Ureter (tissue), 1 donor: ENCODE data around the gene PRIM2. TPM values are rescaled to one million over a fixed set of nuclear protein-coding genes. Genes with fewer than 3 reads are reported as not detected.
"Not testable (repeated sequence)": the region's sequence is repeated elsewhere in the genome, so short reads cannot be mapped to it uniquely, and the experiment has no call there.

Experiments used
- DNase-seq: peaks from one replicate; pipeline ENCODE4 v3.0.0-alpha.2; 2020; ENCODE audit warnings: low spot score
- total RNA-seq: library from RNA; stranded (reverse); gene quantifications from one replicate; pipeline ENCODE4 v1.2.4, GENCODE V29; 2023
- donor health status: DM: yes; HTN: yes; CAD: no.

PRIM2 gene
- total RNA-seq, 1 donor from 2014 or later = 17.4 TPM

DNA sequence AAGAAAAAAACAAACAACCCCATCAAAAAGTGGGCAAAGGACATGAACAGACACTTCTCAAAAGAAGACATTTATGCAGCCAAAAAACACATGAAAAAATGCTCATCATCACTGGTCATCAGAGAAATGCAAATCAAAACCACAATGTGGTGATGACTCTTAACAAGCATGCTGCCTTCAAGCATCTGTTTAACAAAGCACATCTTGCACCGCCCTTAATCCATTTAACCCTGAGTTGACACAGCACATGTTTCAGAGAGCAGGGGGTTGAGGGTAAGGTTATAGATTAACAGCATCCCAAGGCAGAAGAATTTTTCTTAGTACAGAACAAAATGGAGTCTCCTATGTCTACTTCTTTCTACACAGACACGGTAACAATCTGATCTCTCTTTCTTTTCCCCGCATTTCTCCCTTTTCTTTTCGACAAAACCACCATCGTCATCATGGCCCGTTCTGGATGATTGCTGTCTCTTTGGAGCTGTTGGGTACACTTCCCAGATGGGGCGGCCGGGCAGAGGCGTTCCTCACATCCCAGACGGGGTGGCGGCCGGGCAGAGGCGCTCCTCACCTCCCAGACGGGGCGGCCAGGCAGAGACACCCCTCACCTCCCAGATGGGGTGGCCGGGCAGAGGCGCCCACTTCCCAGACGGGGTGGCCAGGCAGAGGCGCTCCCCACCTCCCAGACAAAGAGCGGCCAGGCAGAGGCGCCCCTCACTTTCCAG lies 7.2 kb upstream of the PRIM2 start:
- DNase-seq = not testable (repeated sequence)

DNA sequence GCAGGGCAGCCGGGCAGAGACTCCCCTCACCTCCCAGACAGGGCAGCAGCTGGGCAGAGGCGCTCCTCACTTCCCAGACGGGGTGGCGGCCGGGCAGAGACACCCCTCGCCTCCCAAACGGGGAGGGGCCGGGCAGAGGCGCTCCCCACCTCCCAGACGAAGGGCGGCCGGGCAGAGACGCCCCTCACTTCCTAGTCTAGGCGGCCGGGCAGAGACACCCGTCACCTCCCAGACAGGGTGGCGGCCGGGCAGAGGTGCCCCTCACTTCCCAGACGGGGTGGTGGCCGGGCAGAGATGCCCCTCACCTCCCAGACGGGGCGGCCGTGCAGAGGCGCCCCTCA lies 6.6 kb upstream of the PRIM2 start:
- no peak for DNase-seq

DNA sequence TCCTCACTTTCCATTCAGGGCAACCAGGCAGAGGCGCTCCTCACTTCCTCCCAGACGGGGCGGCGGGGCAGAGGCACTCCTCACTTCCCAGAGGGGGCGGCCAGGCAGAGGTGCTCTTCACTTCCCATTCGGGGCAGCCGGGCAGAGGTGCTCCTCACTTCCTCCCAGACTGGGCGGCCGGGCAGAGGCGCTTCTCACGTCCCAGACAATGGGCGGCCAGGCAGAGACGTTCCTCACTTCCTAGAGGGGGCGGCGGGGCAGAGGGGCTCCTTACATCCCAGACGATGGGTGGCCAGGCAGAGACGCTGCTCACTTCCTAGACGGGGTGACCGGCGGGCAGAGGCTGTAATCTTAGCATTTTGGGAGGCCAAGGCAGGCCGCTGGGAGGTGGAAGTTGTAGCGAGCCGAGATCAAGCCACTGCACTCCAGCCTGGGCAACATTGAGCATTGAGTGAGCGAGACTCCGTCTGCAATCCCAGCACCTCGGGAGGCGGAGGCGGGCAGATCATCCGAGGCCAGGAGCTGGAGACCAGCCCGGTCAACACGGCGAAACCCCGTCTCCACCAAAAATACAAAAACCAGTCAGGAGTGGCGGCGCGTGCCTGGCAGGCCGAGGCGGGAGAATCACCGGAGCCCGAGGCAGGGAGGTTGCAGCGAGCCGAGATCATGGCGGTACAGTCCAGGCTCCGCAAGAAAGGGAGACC lies 6.0 kb upstream of the PRIM2 start:
- DNase-seq = not testable (repeated sequence)

DNA sequence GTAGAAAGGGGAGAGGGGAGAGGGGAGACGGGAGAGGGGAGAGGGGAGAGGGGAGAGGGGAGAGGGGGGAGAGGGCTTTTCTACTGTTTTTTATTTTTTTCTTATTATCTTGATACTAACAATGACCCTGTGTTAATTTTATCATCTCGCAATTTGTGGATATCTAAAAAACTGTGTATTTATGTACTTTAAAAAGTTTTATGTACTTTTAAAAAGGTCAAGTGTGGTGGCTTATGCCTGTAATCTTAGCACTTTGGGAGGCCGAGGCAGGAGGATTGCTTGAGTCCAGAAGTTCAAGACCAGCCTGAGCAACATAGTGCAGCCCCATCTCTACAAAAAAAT lies 5.5 kb upstream of the PRIM2 start:
- DNase-seq = no peak

GRCh38 chr6:57313009-57313408 lies 4.4 kb upstream of the PRIM2 start:
- no peak for DNase-seq

DNA sequence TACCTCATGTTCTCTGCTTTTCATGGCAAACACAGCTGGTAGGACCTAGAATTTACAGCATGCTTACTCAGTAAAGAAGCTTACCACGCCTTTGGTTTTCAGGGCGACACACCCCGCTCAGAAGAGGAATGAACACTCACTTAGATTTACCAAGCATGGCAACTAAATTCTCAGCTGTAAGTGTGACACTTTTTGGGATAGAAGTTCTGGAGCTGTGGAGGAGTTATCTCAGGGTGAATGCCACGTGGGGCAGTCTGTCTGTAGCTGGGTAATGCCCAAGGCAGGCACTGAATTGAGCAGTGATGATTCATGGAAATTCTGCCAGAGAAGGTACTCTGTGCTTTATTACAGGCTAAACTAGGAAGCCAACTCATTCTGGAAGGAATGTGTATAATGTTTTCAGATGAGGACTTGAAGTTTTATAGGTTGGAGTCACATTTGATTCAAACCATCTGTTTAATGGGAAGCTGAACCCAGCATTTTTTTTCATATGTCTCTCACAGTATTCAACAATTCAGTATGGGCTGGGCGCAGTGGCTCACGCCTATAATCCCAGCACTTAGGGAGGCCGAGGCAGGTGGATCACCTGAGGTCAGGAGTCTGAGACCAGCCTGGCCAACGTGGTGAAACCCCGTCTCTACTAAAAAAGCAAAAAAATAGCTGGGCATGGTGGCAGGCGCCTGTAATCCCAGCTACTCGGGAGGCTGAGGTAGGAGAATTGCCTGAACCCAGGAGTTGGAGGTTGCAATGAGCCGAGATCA lies 3.5 kb upstream of the PRIM2 start:
- DNase-seq = peak; percentile 46

DNA sequence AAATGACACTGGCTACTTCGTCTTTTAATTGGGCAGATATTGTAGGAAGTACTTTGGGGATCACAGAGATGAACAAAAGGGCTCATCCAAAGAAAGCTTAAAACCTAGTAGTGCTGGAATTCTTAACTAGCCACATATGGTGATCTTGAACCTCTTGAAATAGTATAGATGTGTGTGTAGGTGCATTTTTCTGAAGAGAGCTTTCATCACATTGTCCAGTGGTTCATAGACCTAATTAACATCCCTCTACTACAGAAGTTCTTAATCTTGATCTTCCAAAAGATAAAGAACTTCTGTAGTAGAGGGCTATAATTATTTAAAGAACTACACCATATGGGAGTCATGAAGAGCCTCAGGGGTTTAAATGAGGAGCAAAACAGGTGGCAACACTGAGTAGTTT lies 2.3 kb upstream of the PRIM2 start:
- DNase-seq = no peak

DNA sequence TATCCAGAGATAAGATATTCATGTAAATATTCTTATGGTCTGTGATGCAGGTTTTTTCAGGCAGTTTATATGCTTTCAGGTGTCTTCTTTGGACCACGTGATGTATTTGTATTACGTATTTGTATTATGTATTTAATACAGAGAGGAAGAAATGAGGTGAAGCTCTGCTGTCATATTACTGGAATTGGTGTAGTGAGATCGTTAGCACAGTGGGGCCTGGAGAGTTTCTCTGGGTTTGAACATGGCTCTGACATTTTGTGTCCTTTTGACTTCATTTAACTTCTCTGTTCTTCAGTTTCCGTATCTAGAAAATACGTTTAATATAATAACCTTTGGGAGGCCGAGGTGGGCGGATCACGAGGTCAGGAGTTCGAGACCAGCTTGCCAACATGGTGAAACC lies 1.6 kb upstream of the PRIM2 start:
- DNase-seq = no peak

DNA sequence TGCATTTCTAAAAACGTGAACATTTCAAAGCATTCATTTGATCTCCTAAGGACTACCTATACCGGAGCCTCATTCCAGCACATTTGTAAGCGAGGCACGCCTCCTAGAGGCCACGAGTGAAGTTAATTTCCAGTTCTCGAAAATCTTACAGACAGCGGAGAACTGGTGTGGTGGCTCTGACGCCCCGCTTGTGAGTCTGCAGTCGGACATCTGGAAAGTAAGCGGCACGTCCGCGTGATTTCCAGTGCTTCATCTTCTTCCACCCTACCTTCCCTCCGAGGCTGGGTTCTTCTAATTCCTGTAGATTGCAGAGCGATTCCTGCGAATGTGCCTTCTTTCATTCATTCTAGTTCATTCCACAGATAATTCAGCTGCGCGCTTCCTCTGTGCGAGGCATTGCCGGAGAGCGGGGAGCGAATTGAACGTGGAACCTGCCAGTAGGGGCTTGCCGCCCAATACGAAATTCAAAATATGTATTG lies 810 bp upstream of the PRIM2 start:
- peak; percentile 86 for DNase-seq

GRCh38 chr6:57324538-57324937 lies 7.1 kb downstream of the PRIM2 start:
- no peak for DNase-seq

- DNase-seq = no peak
Observed at GRCh38 chr6:57327311-57327710, 9.9 kb downstream of the PRIM2 start.

GRCh38 chr6:57328074-57328473 lies 10.6 kb downstream of the PRIM2 start:
- no peak for DNase-seq

DNA sequence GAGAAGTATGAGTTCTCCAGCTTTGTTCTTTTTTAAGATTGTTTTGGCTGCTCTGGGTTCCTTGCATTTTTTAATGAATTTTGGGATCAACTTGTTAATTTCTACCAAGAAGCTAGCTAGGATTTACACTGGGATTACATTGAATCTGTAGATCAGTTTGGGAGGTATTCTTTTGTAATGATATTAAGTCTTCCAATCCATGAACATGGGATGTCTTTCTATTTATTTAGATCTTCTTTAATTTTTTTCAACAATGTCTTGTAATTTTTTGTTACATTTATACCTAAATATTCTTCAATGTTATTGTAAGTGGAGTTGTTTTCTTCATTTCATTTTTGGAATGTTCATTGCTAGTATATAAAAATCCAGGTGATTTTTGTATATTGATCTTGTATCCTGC lies 12.5 kb downstream of the PRIM2 start:
- DNase-seq = no peak

DNA sequence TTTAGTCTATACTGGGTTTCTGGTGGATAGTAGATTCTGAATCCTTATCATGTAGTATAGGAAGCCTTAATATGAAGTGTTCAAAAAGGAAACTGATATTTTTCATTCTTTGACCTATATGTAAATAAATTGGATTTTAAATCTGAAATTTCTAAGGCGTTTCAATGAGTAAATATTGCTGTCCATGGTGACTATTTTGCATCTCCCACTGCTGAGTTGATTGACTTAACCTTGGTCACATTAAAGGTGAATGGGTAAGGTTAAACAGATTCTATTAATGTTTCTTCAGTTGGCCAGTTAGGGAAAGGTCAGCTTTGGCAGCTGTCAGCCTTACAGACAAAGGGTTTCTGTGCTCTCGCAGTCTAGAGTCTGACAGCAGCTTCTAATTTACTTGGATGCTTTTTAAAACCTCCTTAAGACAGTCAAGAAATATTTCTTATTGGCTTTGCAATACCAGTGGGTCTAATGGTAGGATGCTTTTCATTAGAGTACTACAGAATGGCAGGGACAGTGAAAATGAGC lies 24.8 kb downstream of the PRIM2 start:
- no peak for DNase-seq

- DNase-seq = not testable (repeated sequence)
Observed at GRCh38 chr6:57343342-57343741, 25.9 kb downstream of the PRIM2 start.

DNA sequence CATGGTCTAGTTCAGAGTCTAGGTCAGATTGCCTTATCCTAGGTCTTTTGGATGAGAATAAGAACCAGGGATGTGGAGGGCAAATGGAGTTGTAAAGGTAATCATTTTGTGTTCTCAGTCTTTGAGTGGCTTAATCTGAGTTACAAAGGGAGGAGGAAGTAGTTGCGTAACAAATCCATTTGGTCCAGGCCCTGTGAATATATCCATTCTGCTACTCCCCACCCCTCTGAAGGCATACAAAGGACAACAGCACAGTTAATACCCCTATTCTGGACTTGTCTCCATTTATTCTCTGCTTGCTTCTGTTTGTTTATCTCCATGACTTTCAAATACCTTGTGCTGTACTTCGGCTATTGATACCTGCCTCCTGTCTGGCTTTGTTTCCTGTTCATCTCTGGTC lies 29.3 kb downstream of the PRIM2 start:
- DNase-seq = not testable (repeated sequence)

DNA sequence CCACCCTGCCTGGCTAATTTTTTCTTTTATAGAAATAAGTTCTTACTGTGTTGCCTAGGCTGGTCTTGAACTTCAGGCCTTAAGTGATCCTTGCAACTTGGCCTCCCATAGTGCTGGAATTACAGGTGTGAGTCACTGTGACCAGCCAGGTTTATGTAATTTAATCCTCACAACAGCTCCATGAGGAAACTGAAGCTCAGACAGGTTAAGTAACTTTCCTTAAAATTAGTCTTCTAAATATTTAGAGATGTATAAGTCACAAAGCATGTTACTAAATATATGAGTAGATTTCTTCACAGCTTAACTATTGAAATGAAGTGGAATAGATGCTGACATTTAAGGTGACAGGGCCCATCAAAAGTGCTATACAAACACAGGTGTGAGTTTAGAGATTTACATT lies 30.2 kb downstream of the PRIM2 start:
- not testable (repeated sequence) for DNase-seq

- not testable (repeated sequence) for DNase-seq
Observed at GRCh38 chr6:57350443-57350842, 33.0 kb downstream of the PRIM2 start.

- not testable (repeated sequence) for DNase-seq
Observed at GRCh38 chr6:57352596-57352995, 35.2 kb downstream of the PRIM2 start.

DNA sequence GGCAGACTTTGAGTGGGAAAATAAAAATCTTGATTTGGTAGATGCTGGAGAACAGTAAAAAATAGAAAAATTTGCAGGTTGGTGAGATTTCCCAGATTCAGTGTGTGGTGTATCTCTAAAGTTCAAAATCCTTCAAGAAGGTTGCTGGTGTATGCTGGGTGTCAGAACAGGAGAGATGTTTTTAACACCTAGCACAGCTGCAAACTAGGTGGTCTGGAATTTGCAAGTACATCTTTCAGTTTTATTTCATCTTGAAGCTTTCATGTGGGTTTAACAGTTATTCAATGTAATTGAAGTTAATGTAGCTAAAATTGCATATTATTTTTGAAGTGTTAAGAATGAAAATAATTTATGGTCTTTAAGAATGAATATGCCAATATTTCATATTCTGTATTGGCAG lies 40.9 kb downstream of the PRIM2 start:
- DNase-seq = not testable (repeated sequence)

DNA sequence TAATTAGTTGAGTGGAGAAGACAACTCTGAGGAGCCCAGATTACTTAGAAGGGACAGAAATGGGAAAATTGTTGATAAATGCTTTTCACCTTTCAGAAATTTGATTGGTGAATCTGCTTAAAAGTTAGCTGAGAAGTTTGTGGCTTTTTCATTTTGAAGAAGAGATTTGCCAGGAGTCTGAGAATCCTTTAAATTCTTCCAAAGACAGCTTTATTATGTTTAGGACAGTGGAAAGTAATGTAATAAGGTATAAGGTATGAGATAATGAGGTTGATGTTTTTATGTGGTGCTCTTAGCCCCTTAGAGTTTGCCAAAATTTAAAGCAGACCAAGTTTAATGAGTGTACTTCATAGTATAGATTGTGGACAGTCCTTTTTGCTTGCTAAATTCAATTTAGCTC lies 42.3 kb downstream of the PRIM2 start:
- not testable (repeated sequence) for DNase-seq

GRCh38 chr6:57362340-57362739 lies 44.9 kb downstream of the PRIM2 start:
- not testable (repeated sequence) for DNase-seq
